Endothelial cell of umbilical vein (primary cell): ENCODE data around the gene RPL12. TPM values are rescaled to one million over a fixed set of nuclear protein-coding genes. Genes with fewer than 3 reads are reported as not detected.

ENCODE experiments used
- BruUV-seq: library from RNA; stranded (reverse); fragments of 400-500 nt; replicated peaks from 2 replicates; lab custom pipeline; 2021; lab: Mats Ljungman, UMichigan
- CTCF ChIA-PET: fragments of 300-600, 350-600 bp; sonication (Branson Sonifier 250); formaldehyde crosslinking; loops from one replicate; lab custom pipeline; 2021; ENCODE audit warnings: antibody characterized with exemption, inconsistent platforms; lab: Charles Lee
- POLR2A ChIA-PET: fragments of 300-600, 350-600 bp; sonication (Branson Sonifier 250); formaldehyde crosslinking; loops from one replicate; lab custom pipeline; 2021; ENCODE audit warnings: antibody characterized with exemption, inconsistent platforms; lab: Charles Lee
- DNase-seq: peaks from one replicate; pipeline ENCODE4 v3.0.0-alpha.2; 2011; ENCODE audit warnings: low read depth, low spot score
- FAIRE-seq: peaks from 2 replicates; lab custom pipeline; 2011; peaks lifted over from hg19 to GRCh38; lab: Jason Lieb, UNC
- H2AFZ ChIP-seq: 2 replicates; pipeline ENCODE4 v1.6.0; 2012; ENCODE audit warnings: low read depth, low read length, control low read depth, inconsistent platforms
- H3K27ac ChIP-seq: 2 replicates; pipeline ENCODE4 v1.5.1; 2011; ENCODE audit warnings: low read depth, mild to moderate bottlenecking, control low read depth, low read length, moderate library complexity; ENCODE audit not compliant: insufficient read depth
- H3K27me3 ChIP-seq, 2 experiments: 2 replicates each; pipeline versions ENCODE4 v1.6.0 to v1.6.1; 2011; ENCODE audit warnings: low read length in 2 of 2, mixed read lengths in 1 of 2; ENCODE audit not compliant: control insufficient read depth in 2 of 2, insufficient read depth in 2 of 2
- H3K36me3 ChIP-seq, 2 experiments: 2 replicates in 1 of 2; 3 replicates in 1 of 2; pipeline ENCODE4 v1.5.1; 2011; ENCODE audit warnings: low read length in 2 of 2, mild to moderate bottlenecking in 1 of 2, moderate library complexity in 1 of 2; ENCODE audit not compliant: control insufficient read depth in 2 of 2, insufficient read depth in 2 of 2; ENCODE audit errors: extremely low read depth in 1 of 2
- H3K4me1 ChIP-seq: 3 replicates; pipeline ENCODE4 v1.5.1; 2011; ENCODE audit warnings: mild to moderate bottlenecking, low read length; ENCODE audit not compliant: control insufficient read depth, insufficient read depth; ENCODE audit errors: extremely low read depth
- H3K4me2 ChIP-seq: 2 replicates; pipeline ENCODE4 v1.6.1; 2011; ENCODE audit warnings: low read length, control low read depth, mixed read lengths; ENCODE audit not compliant: insufficient read depth
- H3K4me3 ChIP-seq, 3 experiments: fragments of 200-600 bp in 1 of 3; sonication (generic), shearing (Covaris generic) in 1 of 3; replicated peaks in 1 of 3; 2 replicates each; pipeline ENCODE4 v1.5.1; 2011 to 2016; ENCODE audit warnings: control low read depth in 3 of 3, low read length in 3 of 3, mild to moderate bottlenecking in 2 of 3, inconsistent platforms in 1 of 3, low read depth in 1 of 3, moderate library complexity in 1 of 3; ENCODE audit not compliant: insufficient read depth in 1 of 3
- H3K79me2 ChIP-seq: 2 replicates; pipeline ENCODE4 v1.6.0; 2012; ENCODE audit warnings: low read length, inconsistent platforms; ENCODE audit not compliant: control insufficient read depth, insufficient read depth
- H3K9ac ChIP-seq: replicated peaks from 2 replicates; pipeline ENCODE3; 2011; ENCODE audit warnings: low read length, control low read depth; ENCODE audit not compliant: insufficient read depth; ENCODE audit errors: extremely low read depth
- H3K9me1 ChIP-seq: replicated peaks from 3 replicates; pipeline ENCODE4 v1.6.0; 2011; ENCODE audit warnings: mild to moderate bottlenecking, low read length; ENCODE audit not compliant: control insufficient read depth, insufficient read depth; ENCODE audit errors: extremely low read depth
- H3K9me3 ChIP-seq: replicated peaks from 2 replicates; pipeline ENCODE4 v1.5.1; 2012; ENCODE audit warnings: low read length, inconsistent platforms; ENCODE audit not compliant: control insufficient read depth, insufficient read depth
- H4K20me1 ChIP-seq: replicated peaks from 2 replicates; pipeline ENCODE3; 2011; ENCODE audit warnings: mild to moderate bottlenecking, low read length; ENCODE audit not compliant: control insufficient read depth, insufficient read depth; ENCODE audit errors: extremely low read depth
- CTCF ChIP-seq, 2 donors: IDR thresholded peaks; 1 replicate in 1 of 2; 2 replicates in 1 of 2; pipeline ENCODE4 v1.5.1; 2011; ENCODE audit warnings: low read length in 2 of 2, mild to moderate bottlenecking in 2 of 2, moderate library complexity in 2 of 2, control low read depth in 1 of 2, inconsistent platforms in 1 of 2, low read depth in 1 of 2; ENCODE audit not compliant: insufficient read depth in 1 of 2; ENCODE audit errors: extremely low read depth in 1 of 2
- EZH2 ChIP-seq: IDR thresholded peaks from 2 replicates; pipeline ENCODE4 v1.6.1; 2012; ENCODE audit warnings: borderline replicate concordance, low read depth, mild to moderate bottlenecking, moderate library complexity, low read length, inconsistent platforms; ENCODE audit not compliant: severe bottlenecking
- FOS ChIP-seq: IDR thresholded peaks from 2 replicates; pipeline ENCODE4 v1.6.1; 2011; ENCODE audit warnings: mild to moderate bottlenecking, low read length, moderate library complexity, borderline replicate concordance; ENCODE audit not compliant: insufficient read depth
- GATA2 ChIP-seq: IDR thresholded peaks from 2 replicates; pipeline ENCODE4 v1.7.0; 2011; ENCODE audit warnings: low read depth, mild to moderate bottlenecking, moderate library complexity, mixed read lengths, low read length; ENCODE audit not compliant: insufficient read length, insufficient read depth
- JUN ChIP-seq: IDR thresholded peaks from 2 replicates; pipeline ENCODE4 v1.6.1; 2011; ENCODE audit warnings: borderline replicate concordance, low read depth; ENCODE audit not compliant: insufficient read length, insufficient read depth
- MAX ChIP-seq: IDR thresholded peaks from 2 replicates; pipeline ENCODE4 v1.6.1; 2011; ENCODE audit not compliant: insufficient read depth, insufficient read length
- MYC ChIP-seq: IDR thresholded peaks from one replicate; pipeline ENCODE4 v1.6.1; 2011; ENCODE audit warnings: mild to moderate bottlenecking, low read depth, low read length
- POLR2A ChIP-seq: IDR thresholded peaks from 2 replicates; pipeline ENCODE4 v1.6.1; 2012; ENCODE audit warnings: low read depth, mild to moderate bottlenecking, control low read depth, low read length
- POLR2AphosphoS5 ChIP-seq: IDR thresholded peaks from 2 replicates; pipeline ENCODE4 v1.6.1; 2012; ENCODE audit warnings: low read depth, mild to moderate bottlenecking, control low read depth, low read length, moderate library complexity; ENCODE audit not compliant: insufficient read depth
- dilution Hi-C: fragments of 300-500 bp; cut with MboI; formaldehyde crosslinking; loops from one replicate; pipeline ENCODE4 v1.15.0; 2019; ENCODE audit warnings: low sequenced_read_pairs; ENCODE audit not compliant: extremely low pct_ligation_motif_present
- intact Hi-C: fragments of 100-400 bp; cut with micrococcal nuclease; formaldehyde crosslinking; loops from one replicate; pipeline ENCODE4 v1.10.0; 2022
- polyA plus RNA-seq, 4 experiments: library from polyadenylated mRNA; depleted of rRNA in 3 of 4; stranded (reverse) in 3 of 4; unstranded in 1 of 4; fragments of >200 nt; gene quantifications; 2 replicates each; pipeline versions ENCODE4 v1.2.1 to v1.2.3, GENCODE V29; 2011 to 2012; ENCODE audit warnings: missing spikeins in 1 of 4
- total RNA-seq: library from RNA; stranded (reverse); gene quantifications from 2 replicates; pipeline ENCODE4 v1.2.3, GENCODE V29; 2021

RPL12 gene
- total and polyA plus RNA-seq, 2 donors (not counting 3 experiments of a cell fraction or from before 2014, with no cell fraction given), result 1,231 to 3,007 TPM

GRCh38 chr9:127438394-127438793 lies 12.8 kb downstream of the RPL12 start:
- no peak overlapping the region for H2AFZ ChIP-seq
- dilution Hi-C loops (no loop called here), intact Hi-C loops (no loop called here)
- no peak overlapping the region for H3K9ac ChIP-seq
- no peaks in the 10 kb centered on the region for H3K79me2 ChIP-seq
- ChIA-PET CTCF (no interaction called here), POLR2A (no interaction called here)
- no peak overlapping the region for H3K27ac ChIP-seq
- no peaks in the 10 kb centered on the region for H3K4me1 ChIP-seq
- H3K36me3 ChIP-seq, result peaks cover 17 to 50% of the 10 kb centered on the region in 2 experiments
- BruUV-seq, result no TSS peak
- H3K27me3 ChIP-seq, result no peaks in the 10 kb centered on the region
- H4K20me1 ChIP-seq, result no peaks in the 10 kb centered on the region
- TF ChIP-seq FOS (no peak), EZH2 (no peak), MAX (no peak), GATA2 (no peak), POLR2AphosphoS5 (no peak), JUN (no peak), POLR2A (no peak), MYC (no peak), CTCF (IDR thresholded peaks at IDR 0.05; ENCODE audit: extremely low read depth in 1 of 2, insufficient read depth in 1 of 2, low read depth in 1 of 2, low read length in 2 of 2) (no peak)
- no peak overlapping the region for H3K4me2 ChIP-seq
- FAIRE-seq (no peak), DNase-seq (no peak)
- no peaks in the 10 kb centered on the region for H3K9me3 ChIP-seq
- no peaks in the 10 kb centered on the region for H3K9me1 ChIP-seq
- no peak overlapping the region for H3K4me3 ChIP-seq
